ENCODE measurements around the gene PINLYP.

Gene PINLYP

DNA sequence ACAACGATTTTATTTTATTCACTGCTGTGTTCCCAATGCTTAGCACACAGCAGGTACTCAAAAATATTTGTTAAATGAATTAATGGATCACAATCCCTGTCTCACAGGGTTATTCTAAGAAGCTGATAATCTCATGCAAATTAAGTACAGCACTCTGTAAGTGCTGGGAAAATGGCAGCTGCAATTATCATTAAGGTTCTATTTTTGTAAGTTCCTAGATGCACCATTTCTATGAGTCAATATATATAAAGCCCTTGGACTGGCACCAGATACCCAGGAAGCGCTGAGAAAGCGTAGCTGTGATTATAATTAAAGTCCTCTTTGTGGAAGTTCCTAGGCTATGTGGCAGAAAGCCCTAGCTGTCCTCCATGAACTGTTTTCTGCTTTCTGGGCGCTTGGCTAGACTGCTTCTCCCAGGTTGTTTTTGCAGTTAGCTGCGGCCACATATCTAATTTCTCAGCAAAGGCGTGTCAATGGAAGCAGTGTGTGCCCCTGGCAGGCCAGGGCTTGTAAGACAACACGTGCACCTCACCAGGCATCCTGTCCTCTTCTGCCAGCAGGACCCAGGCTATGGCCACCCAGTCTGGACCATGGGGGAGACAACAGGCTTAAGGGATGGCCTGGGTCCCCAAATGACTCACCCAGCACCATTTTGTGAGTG is 31.1 kb downstream of the PINLYP start:
- DNase-seq (ENCODE audit: low read depth): no peak

DNA sequence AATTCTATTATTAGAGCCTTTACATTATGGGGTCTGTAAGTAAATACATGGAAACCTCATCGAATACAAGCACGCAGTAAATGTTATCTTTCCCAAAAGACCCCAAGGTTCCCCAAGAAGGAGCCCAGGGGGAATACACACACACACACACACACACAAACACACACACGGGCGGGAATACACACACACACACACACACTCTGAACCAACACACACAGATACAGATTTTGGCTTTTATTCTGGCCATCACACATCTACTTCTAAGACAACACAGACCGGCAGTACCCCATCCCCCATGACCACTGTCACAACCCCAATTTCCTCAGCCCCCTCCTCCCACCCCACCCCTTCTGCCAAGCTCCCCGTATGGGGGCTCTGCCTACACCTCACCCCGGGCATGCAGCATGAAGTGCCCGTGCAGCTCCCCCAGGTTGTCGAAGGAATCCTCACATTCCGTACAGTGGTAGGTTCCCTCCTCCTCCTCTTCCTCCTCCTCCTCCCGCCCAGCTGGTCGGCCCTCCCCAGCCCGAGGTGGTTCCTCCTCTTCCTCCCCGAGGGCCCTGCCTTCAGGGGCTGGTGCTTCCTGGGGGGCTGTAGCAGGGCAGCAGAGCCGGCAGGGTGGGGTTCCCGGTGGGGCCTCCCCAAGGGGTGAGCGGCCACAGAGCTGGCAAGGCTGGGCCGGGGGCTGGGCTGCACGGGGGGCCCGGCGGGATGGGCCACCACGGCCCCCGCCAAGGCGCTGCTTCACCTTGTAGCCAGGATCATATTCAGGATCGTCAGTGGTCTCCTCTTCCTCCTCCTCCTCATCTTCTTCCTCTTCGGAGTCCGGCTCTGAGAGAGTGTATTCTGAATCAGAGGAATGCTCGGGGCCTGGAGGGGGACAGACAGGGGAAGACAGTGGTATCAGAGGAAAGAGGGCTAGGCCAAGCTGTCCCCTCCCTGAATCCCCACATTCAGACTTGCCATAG is 31.9 kb downstream of the PINLYP start:
- DNase-seq (ENCODE audit: low read depth): no peak

DNA sequence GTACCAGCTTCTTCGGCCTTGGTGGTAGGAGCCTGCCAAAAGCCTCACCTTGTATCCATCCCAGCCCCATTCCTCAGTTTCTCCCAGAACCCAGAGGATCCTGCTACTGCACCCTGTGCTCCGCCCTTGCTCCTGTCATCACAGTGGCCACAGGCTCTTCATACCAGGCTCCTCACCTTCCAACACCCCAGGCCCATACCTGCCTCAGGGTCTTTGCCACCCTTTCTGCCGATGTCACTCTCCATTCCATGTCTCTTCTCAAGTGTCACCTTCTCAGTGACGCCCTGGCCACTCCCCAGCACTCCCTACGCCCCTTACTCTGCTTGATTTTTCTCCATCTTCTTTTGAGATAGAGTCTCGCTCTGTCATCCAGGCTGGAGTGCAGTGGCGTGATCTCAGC is 34.3 kb downstream of the PINLYP start:
- no peak for DNase-seq (ENCODE audit: low read depth)

DNA sequence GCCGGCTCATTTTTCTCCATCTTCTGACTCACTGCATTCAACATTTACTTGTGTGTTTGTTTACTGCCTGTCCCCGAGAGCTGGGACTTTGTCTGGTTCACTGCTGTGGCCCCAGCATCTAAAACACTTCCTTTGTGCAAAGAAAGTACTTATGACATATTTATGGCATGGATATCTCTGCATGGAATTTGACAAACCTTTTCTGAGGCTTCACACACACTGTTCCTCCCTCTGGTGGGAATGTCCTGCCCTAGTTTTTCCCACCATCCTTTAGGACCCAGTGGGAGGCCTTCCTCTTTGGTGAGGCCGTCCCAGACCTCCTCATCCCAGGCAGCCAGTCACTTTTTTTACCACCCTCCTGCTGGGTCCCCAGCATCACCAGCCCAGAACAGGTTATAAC is 34.9 kb downstream of the PINLYP start:
- DNase-seq (ENCODE audit: low read depth): no peak

DNA sequence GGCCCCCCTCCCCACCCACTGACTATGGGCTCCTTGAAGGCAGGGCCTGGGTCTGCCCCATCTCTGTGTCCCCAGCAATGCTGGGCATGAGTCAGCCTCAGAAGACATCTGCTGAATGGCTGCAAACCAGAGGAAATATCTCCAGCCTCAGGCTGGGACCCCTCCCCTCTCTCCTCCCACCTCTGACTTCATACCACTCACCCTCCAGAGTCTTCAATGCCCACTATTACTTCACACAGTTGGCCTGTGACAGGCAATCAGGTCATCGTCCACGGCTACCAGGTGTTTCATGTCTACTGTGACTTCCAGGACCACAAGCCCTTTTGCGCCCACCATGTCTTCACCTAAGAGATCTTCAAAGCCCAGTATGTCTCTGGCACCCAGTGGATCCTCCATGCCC is 36.2 kb downstream of the PINLYP start, which contains the start of gene SRRM5:
Gene SRRM5 (plus strand): TSS at position 301 of the 400 bp plus-strand sequence. CDS start 34 bp downstream, at position 335.
- no peak for DNase-seq (ENCODE audit: low read depth)

DNA sequence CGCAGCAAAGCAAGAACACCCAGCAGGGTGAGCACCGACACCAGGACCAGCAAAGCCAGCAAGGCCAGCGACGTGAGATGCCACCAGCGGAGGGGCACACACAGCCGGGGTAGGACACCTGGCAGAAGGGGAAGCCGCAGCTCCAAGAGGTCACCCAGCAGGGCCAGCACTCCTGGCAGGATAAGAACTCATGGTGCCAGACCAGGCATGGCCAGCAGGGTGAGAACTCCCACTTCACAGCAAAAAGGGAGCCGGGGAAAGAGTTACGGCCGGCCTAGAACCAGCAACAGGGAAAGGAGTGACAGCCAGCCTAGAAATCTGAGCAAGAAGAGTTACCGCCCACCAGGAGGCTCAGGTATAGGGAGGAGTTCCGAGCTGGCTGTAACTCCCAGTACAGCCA is 36.8 kb downstream of the PINLYP start:
- DNase-seq (ENCODE audit: low read depth): no peak

DNA sequence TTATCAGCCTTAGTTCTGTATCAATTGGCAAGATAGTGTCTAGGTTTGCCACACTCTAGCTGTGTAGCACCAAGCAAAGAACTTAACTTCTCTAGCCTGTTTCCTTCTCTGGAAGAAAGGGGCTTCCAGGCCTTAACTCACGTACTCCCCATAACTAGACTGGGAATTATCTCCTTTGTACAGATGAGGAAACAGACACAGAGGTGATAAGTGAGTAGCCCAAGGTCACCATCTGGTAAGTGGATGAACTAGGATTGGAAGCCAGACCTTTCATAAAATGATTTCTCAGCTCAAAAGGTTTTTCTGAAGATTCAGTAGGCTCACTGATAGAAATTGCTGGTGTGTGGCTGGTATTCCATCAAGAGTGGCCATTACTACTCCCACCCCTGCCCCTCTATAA is 40.7 kb downstream of the PINLYP start:
- no peak for DNase-seq (ENCODE audit: low read depth)

DNA sequence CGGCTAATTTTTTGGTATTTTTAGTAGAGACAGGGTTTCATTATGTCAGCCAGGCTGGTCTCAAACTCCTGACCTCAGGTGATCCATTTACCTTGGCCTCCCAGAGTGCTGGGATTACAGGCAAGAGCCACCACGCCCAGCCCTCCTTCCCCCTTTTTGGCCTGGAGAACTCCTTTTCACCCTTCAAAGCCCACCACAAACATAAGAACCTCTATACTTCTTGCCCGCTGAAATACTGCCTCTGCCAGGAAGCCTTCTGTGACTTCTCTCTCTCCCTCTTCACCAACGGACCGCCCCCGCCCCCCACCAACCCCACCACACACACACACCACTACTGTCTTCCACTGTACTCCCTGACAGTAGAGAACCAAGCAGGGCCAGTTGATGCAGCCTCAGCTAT is 41.4 kb downstream of the PINLYP start:
- no peak for DNase-seq (ENCODE audit: low read depth)

DNA sequence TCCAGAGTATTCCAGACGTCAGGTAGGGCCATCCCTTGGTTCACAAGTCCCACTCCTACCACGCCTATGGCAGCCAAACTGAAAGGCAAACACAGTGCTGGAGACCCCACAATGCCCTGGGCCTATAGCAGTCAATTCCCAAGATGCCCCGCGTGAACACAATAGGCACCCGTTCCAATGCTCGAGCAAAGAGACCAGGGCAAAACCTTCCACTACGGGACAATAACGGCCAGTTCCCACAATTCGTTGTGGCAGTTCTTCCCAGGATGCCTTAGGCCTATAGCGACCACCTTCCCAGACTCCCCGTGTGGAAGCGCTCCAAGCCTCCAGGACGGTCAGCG is 43.3 kb downstream of the PINLYP start:
- DNase-seq (ENCODE audit: low read depth): no peak

DNA sequence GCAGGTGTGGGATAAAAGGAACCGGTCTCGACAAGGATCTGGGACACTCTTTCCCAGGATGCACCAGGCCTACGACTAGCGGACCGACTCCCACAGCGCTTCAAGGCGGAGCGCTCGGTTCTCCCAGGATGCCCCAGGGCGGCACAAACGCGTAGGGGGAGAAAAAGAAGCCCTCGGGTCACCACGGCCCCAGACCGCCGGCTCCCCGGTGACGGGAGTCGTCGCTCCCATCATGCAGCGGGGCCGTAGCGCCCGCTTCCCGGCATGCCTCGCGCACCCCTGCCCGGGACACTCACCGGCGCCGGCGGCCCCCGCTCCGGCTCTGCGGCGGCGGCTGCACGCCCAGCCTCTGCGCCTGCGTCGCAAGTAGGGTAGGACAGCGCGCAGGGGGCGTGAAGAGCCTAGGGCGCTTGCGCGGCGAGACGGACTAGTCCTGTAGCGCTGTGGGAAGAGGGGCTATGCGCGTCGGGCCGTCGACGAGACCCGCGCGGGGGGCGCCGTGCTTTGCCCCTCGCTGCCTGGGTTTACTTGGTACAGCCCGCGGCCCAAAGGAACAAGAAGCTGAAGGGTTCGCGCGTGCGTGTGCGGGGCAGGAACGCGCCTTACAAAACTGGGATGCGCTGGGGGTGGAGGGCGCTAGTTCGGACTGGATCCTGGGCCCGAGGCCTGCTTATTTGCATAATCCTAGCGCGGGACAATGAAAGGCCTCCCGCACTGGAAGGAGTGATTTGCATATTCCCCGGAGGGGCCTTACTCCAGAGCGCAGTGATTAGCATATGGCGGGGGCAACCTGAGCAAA is 43.9 kb downstream of the PINLYP start, which contains the start of gene ZNF428:
Gene ZNF428 (minus strand): TSS at position 368 of the 799 bp plus-strand sequence. CDS start 5,325 bp downstream, outside the sequence.
- DNase-seq (ENCODE audit: low read depth): peak; percentile 75

DNA sequence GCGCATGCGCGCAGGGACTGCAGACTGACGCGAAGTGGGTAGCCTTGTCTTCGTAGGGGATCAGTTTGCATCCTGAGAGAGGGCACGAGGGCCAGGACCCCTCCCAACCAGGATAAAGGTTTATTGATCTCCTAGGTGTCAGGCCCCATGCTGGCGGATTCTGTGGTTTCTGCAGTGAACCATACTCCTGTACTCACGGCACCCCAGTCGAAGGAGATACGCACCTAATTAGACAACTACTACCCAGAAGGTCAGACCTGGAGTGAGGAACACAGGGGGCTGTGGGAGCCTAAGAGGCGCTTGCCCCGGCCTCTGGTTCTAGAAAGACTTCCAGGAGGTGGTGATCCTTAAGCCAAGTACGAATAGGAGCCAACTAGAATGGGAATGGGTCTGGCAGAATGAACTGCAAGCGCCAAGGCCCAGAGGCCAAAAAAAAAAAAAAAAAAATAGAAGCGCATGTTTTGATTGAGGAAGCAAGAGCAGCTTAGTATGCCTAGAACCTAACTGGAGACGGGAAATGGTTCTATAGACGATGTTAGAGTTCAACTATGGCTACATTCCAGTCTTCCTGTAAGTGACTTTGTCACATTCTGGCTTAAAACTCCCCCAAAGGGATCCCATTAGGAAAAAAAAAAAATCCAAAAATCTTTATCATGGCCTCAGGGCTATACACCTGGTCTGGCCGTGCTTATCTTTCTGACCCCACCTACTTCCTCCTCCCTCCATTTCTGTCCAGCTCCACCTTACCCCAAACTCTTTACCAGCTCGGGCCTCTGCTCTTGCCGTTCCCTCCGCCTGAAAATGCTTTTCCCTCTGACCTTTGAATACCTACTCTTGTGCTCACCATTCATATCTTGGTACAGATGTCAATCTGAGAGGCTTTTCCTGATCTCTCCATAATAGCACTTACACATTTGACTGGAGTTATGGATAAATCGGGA is 44.7 kb downstream of the PINLYP start:
- peak; percentile 76 for DNase-seq (ENCODE audit: low read depth)

DNA sequence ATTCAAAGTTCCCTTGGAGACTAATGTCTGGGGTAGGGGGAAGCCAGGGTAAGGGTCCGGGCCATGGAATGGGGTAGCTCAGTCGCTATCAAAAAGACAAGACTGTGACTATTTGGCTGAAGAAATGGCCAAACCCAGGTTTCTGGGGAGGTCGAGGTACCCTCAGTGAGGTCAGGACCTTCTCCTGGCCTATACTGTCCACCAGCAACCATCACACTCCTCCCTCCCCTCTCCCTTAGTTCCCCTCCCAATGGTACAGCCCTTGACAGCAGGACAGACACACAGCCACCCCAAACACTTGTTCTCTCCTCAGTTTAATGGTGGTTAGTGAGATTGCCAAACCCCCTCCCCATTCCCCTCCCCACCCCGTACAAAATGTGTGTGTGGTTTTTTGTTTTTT is 46.5 kb downstream of the PINLYP start:
- DNase-seq (ENCODE audit: low read depth): no peak

DNA sequence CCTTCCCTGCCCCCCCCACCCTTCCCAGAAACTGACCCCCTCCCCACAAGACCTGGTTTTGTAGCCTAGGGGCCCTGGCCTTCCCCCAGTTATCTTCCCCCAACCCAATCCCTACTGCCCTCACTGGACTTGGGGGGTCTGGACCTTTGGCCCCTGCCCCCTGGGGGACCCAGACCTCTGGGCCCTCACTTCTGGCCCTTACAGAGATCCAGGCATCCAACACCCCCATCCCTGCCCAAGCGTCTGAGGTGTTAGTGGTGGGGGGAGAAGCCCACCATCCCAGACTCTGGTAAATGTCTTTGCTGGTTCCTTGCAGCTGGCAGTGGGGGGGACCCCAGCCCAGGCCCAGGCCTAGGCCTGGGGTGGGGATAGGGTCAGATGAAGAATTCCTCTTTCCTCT is 47.4 kb downstream of the PINLYP start:
- no peak for DNase-seq (ENCODE audit: low read depth)

DNA sequence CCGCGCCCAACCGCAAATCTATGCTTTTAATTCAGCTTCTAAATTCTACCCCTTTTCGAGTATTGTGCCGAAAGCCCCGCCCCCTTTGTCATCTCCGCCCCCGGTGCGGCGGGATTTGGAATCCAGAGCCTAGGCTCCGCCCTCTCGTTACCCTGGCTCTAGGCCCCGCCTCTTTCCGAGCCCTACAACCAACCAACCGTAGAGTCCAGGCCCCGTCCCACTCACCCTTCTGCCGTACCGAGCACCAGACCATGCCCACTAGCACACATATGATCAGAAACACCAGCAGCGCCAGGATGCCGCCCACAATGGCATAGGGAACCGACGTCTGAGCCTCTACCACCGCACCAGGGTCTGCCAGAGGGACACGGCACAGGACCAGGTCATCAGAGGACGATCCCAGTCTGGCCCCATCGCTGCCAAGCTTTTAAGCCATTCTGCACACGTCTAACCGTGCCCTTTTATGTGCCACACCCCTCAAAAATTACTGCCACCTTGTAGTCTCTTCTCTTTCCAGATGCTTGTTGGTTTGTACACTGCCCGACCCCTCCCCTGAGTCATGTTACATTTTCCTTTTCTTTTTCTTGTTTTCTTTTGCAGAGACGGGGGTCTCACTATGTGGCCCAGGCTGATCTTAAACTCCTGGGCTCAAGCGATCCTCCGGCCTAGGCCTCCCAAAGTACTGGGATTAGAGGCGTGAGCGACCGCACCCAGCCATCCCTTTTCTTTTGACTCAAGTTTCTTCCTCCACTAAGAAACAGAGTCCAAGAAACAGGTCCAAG is 48.5 kb downstream of the PINLYP start:
- DNase-seq (ENCODE audit: low read depth): no peak

DNA sequence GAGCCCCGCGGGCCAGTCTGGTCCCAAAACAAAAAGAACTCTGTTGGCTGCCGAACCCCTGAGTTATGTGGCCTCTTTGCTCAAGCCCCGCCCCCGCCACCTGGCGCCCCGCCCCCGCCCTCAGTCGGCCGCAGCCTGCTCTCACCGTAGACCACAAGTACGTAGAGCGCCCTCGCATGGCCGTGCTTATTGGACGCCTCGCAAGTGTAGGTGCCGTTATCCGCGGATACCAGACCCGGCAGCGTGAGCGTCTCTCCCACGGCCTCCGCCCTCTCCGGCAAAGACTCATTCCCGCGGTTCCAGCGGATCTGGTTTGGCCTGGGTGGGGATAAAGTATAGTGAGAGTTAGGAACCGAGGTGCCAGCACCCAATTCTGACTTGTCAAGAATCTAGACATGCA is 49.3 kb downstream of the PINLYP start:
- peak; percentile 72 for DNase-seq (ENCODE audit: low read depth)

DNA sequence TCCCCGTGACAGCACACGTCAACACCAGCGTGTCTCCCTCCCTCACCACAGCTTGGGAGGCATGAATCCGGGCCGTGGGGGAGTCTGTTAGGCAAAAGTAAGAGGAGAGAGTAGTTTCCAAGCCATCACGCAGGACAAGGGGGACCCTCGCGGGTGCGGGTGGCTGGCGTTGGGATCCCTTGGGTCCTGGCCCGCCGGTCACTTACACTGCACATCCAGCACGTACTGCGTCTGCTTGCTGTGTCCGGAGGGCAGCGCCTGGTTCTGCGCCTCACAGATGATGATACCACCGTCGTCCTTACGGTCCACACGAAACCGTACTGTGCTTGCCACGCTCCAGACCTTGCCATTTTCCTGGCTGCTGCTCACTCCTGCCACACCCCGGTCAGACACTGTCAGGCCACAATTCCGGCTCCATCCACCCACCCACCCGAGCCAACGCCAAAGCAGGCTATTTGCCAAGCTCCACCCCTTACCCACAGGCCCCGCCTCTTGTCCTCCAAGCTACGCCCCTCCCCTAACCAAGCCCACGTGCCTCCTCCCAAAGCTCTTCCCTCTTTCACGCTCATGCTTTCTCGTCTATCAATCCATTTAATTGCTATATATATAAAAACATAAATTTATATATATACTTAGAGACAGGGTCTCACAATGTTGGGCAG is 50.4 kb downstream of the PINLYP start:
- DNase-seq (ENCODE audit: low read depth): no peak

DNA sequence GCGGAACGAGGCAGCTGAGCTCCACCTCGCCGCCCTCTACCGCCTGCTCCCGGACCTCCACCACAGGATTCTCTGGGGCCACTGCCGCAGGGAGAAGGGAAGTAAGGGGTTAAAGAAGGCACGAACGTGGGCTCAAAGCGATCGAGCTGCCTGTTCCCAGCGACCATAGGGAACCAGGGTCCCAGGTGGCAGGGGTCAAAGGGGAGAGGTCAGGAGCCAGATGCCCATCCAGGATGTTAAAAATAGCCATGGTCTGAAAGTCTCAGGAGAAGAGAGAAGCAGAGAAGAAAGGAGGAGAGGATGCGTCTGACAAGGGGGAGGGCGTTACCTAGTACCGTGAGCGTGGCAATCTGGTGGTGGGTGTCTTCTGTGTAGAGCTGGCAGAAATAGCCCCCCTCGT is 51.2 kb downstream of the PINLYP start:
- no peak for DNase-seq (ENCODE audit: low read depth)

DNA sequence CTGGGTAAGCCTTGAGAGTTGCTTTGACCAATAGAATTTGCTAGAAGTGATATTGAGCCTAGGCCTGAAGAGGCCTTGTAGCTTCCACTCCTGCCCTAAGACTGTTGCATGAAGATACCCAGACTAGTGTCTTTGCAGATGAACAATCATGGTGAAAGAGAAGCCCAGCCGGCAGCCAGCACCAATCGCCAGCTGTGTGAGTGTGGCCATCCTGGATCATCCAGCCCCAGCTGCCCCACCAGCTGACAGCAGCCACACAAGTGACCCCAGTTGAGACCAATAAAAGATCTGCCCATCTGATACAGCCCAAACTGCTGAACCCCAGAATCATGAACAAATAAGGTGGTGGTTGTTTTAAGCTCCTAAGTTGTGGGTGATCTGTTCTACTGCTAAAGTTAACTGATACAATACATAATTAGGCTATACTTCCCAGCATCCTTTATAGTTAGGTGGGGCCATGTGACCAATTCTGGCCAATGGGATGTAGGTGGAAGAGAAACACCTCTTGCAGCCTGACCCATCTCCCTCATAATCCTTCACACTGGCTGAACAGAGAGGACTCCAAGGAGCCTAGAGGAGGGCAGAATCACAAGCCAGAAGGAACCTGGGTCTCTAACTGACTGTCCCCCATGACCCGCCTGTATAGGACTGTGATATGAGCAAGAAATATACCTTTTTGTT is 53.2 kb downstream of the PINLYP start:
- DNase-seq (ENCODE audit: low read depth): no peak

DNA sequence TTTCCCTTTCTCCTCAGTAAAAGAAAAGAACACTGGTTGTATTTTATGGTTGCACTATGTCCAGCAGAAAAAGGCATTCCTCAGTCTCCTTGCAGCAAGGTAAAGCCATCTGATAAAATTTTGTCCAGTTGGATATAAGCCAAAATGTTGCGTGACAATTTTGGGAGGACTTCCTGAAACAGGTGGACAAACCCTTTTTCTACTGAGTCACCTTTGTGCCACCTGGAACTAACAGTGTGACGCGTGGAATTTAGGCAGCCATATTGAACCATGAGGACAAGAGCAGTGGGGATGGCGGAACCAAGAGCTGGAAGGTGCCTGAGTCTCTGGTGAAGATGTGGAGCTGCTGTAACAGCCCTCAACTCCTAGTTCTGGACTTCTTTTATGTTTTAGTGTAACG is 55.9 kb downstream of the PINLYP start:
- DNase-seq (ENCODE audit: low read depth): no peak

All from activated gamma-delta T cell treated with anti-CD3 and anti-CD28 coated beads, Interleukin-2, amount 50 U/mL, for 16 hours (primary cell).